ENCODE measurements around the gene DLX2.

DNA sequence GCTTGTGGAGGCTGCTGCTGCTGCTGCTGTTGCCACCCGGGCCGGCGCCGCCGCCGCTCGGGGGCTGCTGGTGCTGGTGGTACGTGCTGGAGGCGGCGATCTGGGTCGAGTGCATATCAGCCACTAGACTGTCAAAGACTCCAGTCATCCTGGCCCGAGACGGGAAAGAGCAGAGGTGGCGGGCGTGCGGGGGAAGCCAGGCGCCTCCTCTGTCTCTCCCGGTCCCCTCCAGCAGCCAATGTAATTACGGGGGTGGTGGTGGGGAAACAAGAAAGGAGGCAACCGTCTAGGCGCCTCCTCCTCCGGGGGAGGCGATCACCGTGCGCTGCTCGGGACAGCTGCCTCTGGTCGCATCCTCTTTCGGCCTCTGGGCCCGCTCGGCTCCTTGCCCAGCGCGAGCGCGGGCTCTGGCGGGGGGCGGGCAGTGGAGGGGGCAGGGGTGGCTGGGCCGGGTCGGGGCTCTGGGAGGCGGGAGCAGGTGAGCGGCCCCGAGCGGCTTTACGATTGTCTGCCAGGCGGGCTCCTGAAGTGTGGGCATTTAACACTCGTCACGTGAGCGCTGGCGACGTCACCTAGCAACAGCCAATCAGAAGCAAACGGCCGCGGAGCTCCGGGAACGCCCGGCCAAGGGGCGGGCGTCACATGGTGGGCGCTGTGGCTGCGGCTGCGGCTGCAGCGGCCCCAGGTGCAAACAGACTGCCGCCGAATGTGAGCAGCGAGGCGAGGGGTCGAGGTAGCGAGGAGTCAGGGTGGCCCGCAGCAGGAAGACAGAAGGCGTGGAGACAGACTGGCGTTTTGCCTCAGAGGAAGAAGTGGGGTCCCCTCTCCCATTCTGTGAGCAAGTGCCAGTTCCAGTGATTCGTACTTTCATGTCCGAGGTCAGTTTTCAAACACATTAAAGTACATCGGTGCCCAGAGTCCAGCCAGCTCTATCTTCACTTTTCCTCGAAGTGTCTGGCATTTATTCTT is at the start of gene DLX2:
- TF ChIP-seq, protein P1, sequence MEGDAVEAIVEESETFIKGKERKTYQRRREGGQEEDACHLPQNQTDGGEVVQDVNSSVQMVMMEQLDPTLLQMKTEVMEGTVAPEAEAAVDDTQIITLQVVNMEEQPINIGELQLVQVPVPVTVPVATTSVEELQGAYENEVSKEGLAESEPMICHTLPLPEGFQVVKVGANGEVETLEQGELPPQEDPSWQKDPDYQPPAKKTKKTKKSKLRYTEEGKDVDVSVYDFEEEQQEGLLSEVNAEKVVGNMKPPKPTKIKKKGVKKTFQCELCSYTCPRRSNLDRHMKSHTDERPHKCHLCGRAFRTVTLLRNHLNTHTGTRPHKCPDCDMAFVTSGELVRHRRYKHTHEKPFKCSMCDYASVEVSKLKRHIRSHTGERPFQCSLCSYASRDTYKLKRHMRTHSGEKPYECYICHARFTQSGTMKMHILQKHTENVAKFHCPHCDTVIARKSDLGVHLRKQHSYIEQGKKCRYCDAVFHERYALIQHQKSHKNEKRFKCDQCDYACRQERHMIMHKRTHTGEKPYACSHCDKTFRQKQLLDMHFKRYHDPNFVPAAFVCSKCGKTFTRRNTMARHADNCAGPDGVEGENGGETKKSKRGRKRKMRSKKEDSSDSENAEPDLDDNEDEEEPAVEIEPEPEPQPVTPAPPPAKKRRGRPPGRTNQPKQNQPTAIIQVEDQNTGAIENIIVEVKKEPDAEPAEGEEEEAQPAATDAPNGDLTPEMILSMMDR (IDR thresholded peaks at IDR 0.05) = no peak
- no peak for TF ChIP-seq POLR2A (IDR thresholded peaks at IDR 0.05; ENCODE audit: low read depth)
- TF ChIP-seq POLR2AphosphoS5 (IDR thresholded peaks at IDR 0.05) = no peak
